ENCODE results near the gene MLNR. TPM values are rescaled to one million over a fixed set of nuclear protein-coding genes. Genes with fewer than 3 reads are reported as not detected.

MLNR gene
- total and polyA plus RNA-seq, 4 donors: 0.02 TPM; not detected in 3

- WGBS, 2 donors: 5 to 6% methylated on average over 54 to 73 of the region's 73 CpGs
- H3K27me3 ChIP-seq (ENCODE audit: control insufficient read depth in 3 of 3, insufficient read depth in 3 of 3, low read length in 2 of 3): peaks cover 0 to 66% (median 57%) of the 10 kb centered on the region in 3 donors
- DNase-seq (peak in 1 of 3 donors; percentile 25), ATAC-seq (ENCODE audit: insufficient read depth, low FRiP score) (no peak)
- H3K27ac ChIP-seq (ENCODE audit: low read depth in 1 of 2, low read length in 1 of 2): no peak overlapping the region
- TF ChIP-seq, protein P1, sequence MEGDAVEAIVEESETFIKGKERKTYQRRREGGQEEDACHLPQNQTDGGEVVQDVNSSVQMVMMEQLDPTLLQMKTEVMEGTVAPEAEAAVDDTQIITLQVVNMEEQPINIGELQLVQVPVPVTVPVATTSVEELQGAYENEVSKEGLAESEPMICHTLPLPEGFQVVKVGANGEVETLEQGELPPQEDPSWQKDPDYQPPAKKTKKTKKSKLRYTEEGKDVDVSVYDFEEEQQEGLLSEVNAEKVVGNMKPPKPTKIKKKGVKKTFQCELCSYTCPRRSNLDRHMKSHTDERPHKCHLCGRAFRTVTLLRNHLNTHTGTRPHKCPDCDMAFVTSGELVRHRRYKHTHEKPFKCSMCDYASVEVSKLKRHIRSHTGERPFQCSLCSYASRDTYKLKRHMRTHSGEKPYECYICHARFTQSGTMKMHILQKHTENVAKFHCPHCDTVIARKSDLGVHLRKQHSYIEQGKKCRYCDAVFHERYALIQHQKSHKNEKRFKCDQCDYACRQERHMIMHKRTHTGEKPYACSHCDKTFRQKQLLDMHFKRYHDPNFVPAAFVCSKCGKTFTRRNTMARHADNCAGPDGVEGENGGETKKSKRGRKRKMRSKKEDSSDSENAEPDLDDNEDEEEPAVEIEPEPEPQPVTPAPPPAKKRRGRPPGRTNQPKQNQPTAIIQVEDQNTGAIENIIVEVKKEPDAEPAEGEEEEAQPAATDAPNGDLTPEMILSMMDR (IDR thresholded peaks at IDR 0.05; ENCODE audit: control extremely low read depth, extremely low read depth): no peak
- peaks cover 0 to 20% (median 7%) of the 10 kb centered on the region in 5 donors for H3K4me1 ChIP-seq (ENCODE audit: control insufficient read depth in 5 of 5, insufficient read depth in 5 of 5, low read length in 5 of 5)
- H3K4me3 ChIP-seq: no peak overlapping the region
- H3K9me3 ChIP-seq (ENCODE audit: control insufficient read depth in 4 of 4, insufficient read depth in 3 of 4, low read length in 3 of 4): peaks cover 0 to 7% (median 0%) of the 10 kb centered on the region in 4 donors
- no peaks in the 10 kb centered on the region for H3K36me3 ChIP-seq (ENCODE audit: control insufficient read depth in 4 of 4, insufficient read depth in 4 of 4, low read length in 4 of 4)
- H3K9ac ChIP-seq (ENCODE audit: insufficient read depth in 1 of 2, low read length in 2 of 2): no peak overlapping the region
These were observed 885 bp downstream of the MLNR start for GRCh38 chr13:49220856-49221589.

DNA sequence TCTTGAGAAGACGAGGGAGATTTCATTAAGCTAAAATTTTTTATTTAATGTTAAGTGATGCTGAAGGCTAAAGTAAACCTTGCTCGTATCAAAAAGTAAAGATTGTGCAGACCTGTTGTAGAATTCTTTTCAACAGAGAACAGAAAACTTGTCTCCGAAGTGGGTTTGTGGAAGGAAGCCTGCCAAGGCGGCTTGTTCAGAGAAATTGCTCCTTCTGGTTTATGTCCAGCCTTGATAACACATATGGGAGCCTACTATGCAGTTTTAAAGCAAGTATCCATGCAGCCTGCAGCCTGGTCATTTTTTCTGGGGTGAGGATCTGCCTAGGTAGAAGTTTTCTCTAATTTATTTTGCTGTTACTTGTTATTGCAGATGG is 1.4 kb downstream of the MLNR start:
- TF ChIP-seq, protein P1 (IDR thresholded peaks at IDR 0.05; ENCODE audit: control extremely low read depth, extremely low read depth): no peak
- ATAC-seq (ENCODE audit: insufficient read depth, low FRiP score): no peak
- no peak overlapping the region for H3K4me3 ChIP-seq
- no peaks in the 10 kb centered on the region for H3K36me3 ChIP-seq (ENCODE audit: control insufficient read depth in 4 of 4, insufficient read depth in 4 of 4, low read length in 4 of 4)
- peak in 1 of 3 donors; percentile 61 for DNase-seq
- no peak overlapping the region for H3K9ac ChIP-seq (ENCODE audit: insufficient read depth in 1 of 2, low read length in 2 of 2)
- no peak overlapping the region for H3K27ac ChIP-seq (ENCODE audit: low read depth in 1 of 2, low read length in 1 of 2)
- WGBS, 2 donors: 58 to 78% methylated on average over 4 of the region's 4 CpGs
- H3K27me3 ChIP-seq (ENCODE audit: control insufficient read depth in 3 of 3, insufficient read depth in 3 of 3, low read length in 2 of 3): peaks cover 0 to 64% (median 57%) of the 10 kb centered on the region in 3 donors
- peaks cover 0 to 20% (median 7%) of the 10 kb centered on the region in 5 donors for H3K4me1 ChIP-seq (ENCODE audit: control insufficient read depth in 5 of 5, insufficient read depth in 5 of 5, low read length in 5 of 5)
- H3K9me3 ChIP-seq (ENCODE audit: control insufficient read depth in 4 of 4, insufficient read depth in 3 of 4, low read length in 3 of 4): peaks cover 0 to 7% (median 0%) of the 10 kb centered on the region in 4 donors

DNA sequence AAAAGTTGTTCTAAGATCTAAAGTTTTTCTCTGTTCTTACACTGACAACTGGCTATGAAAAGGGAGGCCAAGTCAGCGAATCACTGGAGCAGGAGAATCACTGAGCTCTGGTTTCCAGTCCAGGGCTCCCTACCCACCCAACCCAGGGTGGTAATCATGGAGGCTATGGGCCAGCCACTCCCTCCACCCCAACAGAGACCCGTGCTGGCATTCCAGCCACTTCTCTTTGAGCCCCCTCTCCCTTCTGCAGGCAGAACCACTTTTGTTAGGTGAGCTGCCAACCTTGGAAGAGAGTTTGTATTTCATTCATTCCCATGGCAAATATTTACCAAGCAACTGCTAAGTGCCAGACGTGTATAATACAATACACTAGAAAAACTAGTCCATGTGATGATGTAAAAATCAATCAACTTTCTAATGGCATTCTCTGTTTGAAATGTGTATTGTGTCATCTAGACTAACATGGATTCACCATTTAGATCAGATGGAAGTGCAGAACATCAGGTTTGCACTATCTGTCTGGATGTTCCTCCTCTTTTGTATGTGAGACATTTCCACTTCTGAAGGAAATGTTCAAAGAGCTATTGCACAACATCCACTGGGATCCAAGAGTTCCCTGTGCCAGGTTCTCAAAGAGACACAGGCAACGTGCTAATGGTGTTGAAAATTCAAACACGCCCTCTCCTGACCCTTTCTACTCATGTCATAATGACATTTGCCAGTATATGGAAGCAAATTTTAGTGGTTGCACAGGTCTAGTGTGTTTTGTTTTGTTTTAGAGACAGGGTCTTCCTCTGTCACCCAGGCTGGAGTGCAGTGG is 5.3 kb downstream of the MLNR start:
- peaks cover 0 to 9% (median 0%) of the 10 kb centered on the region in 5 donors for H3K4me1 ChIP-seq (ENCODE audit: control insufficient read depth in 5 of 5, insufficient read depth in 5 of 5, low read length in 5 of 5)
- peak in 2 of 3 donors; percentile 29 to 54 for DNase-seq
- TF ChIP-seq, protein P1 (IDR thresholded peaks at IDR 0.05; ENCODE audit: control extremely low read depth, extremely low read depth): no peak
- no peaks in the 10 kb centered on the region for H3K36me3 ChIP-seq (ENCODE audit: control insufficient read depth in 4 of 4, insufficient read depth in 4 of 4, low read length in 4 of 4)
- no peak overlapping the region for H3K27ac ChIP-seq (ENCODE audit: low read depth in 1 of 2, low read length in 1 of 2)
- no peak overlapping the region for H3K4me3 ChIP-seq
- ATAC-seq (ENCODE audit: insufficient read depth, low FRiP score): no peak
- H3K9ac ChIP-seq (ENCODE audit: insufficient read depth in 1 of 2, low read length in 2 of 2): no peak overlapping the region
- peaks cover 0 to 33% (median 29%) of the 10 kb centered on the region in 3 donors for H3K27me3 ChIP-seq (ENCODE audit: control insufficient read depth in 3 of 3, insufficient read depth in 3 of 3, low read length in 2 of 3)
- 49 to 59% methylated on average over 5 of the region's 5 CpGs for WGBS, 2 donors
- H3K9me3 ChIP-seq (ENCODE audit: control insufficient read depth in 4 of 4, insufficient read depth in 3 of 4, low read length in 3 of 4): peaks cover 0 to 2% (median 0%) of the 10 kb centered on the region in 4 donors
